HCT116 (cell line): ENCODE data around the gene FMN2.

Experiments used
- CEBPB ChIP-seq: IDR thresholded peaks from 2 replicates; pipeline ENCODE4 v1.6.1; 2012; ENCODE audit warnings: low read depth
- EZH2 ChIP-seq: fragments of 200-600 bp; sonication (generic); IDR thresholded peaks from 2 replicates; pipeline ENCODE4 v1.6.1; 2017; ENCODE audit warnings: antibody characterized with exemption, mixed run types
- EZH2phosphoT487 ChIP-seq: fragments of 200-600 bp; IDR thresholded peaks from 2 replicates; pipeline ENCODE4 v1.6.1; 2018; ENCODE audit warnings: antibody characterized with exemption, borderline replicate concordance
- POLR2A ChIP-seq: IDR thresholded peaks from 2 replicates; pipeline ENCODE4 v1.7.0; 2011; ENCODE audit warnings: borderline replicate concordance; ENCODE audit not compliant: insufficient read depth, insufficient read length; ENCODE audit errors: extremely low read depth
- RAD21 ChIP-seq: IDR thresholded peaks from 2 replicates; pipeline ENCODE4 v1.6.1; 2012; ENCODE audit warnings: low read depth, mild to moderate bottlenecking
- SP1 ChIP-seq: IDR thresholded peaks from 2 replicates; pipeline ENCODE4 v1.6.1; 2012; ENCODE audit warnings: low read depth
- SRF ChIP-seq: IDR thresholded peaks from 2 replicates; pipeline ENCODE4 v1.6.1; 2012; ENCODE audit warnings: low read depth
- TCF7L2 ChIP-seq: IDR thresholded peaks from 2 replicates; pipeline ENCODE4 v1.7.0; 2011; ENCODE audit warnings: borderline replicate concordance, inconsistent platforms; ENCODE audit not compliant: insufficient read depth, insufficient read length; ENCODE audit errors: extremely low read depth
- ZNF274 ChIP-seq: fragments of 200-500 bp; sonication (Bioruptor generic); IDR thresholded peaks from 2 replicates; pipeline ENCODE4 v1.6.1; 2014; ENCODE audit warnings: mild to moderate bottlenecking, low read depth, low read length, inconsistent platforms
- TF ChIP-seq, protein P1 (sequence below), 3 experiments: fragments of 200-600 bp in 1 of 3; sonication (generic) in 1 of 3; IDR thresholded peaks in 2 of 3; conservative IDR thresholded peaks in 1 of 3; 2 replicates each; pipeline ENCODE4 v1.5.1; 2012 to 2017; ENCODE audit warnings: low read depth in 2 of 3, low read length in 2 of 3, antibody characterized with exemption in 1 of 3, borderline replicate concordance in 1 of 3, control low read depth in 1 of 3, mild to moderate bottlenecking in 1 of 3, mixed read lengths in 1 of 3, mixed run types in 1 of 3, moderate library complexity in 1 of 3; ENCODE audit not compliant: insufficient read depth in 1 of 3
- TF ChIP-seq, protein P2 (sequence below): IDR thresholded peaks from 2 replicates; pipeline ENCODE4 v1.6.1; 2012
- TF ChIP-seq, protein P3 (sequence below): IDR thresholded peaks from 2 replicates; pipeline ENCODE4 v1.6.1; 2011; ENCODE audit warnings: mild to moderate bottlenecking, low read length, moderate library complexity; ENCODE audit not compliant: insufficient replicate concordance; ENCODE audit errors: extremely low read depth
- TF ChIP-seq, protein P4 (sequence below): IDR thresholded peaks from 2 replicates; pipeline ENCODE4 v1.6.1; 2012; ENCODE audit warnings: low read depth

DNA sequence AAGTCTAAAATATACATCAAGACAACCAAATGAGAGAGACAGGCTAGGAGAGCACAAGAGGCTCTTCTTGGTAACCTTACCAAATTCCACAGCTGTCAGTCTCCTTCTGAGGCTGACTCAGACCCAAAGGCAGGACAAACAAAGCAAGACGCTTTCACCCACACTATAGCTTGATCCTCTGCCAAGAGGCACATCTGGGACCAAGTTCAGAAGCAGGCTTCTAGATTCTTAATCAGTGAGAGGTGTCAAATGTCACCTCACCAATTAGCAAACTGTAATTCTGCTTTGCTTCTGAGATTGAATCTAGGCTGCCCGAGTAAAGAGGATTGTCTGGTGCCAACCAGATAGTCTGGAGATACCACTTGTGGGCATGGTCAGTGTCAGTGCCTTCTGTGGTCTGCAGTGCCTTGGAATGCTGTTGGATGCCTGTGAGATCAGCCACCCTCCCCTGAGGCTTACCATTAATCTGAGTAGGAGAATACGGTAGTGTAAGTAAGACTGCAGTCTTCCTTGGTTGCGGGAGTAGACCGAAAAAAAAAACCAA, 151.0 kb downstream of the FMN2 start:
- TF ChIP-seq POLR2A (no peak), TCF7L2 (no peak), ZNF274 (no peak), RAD21 (no peak), SP1 (no peak), EZH2phosphoT487 (no peak), SRF (no peak), CEBPB (no peak), EZH2 (no peak)
- TF ChIP-seq, protein P1, sequence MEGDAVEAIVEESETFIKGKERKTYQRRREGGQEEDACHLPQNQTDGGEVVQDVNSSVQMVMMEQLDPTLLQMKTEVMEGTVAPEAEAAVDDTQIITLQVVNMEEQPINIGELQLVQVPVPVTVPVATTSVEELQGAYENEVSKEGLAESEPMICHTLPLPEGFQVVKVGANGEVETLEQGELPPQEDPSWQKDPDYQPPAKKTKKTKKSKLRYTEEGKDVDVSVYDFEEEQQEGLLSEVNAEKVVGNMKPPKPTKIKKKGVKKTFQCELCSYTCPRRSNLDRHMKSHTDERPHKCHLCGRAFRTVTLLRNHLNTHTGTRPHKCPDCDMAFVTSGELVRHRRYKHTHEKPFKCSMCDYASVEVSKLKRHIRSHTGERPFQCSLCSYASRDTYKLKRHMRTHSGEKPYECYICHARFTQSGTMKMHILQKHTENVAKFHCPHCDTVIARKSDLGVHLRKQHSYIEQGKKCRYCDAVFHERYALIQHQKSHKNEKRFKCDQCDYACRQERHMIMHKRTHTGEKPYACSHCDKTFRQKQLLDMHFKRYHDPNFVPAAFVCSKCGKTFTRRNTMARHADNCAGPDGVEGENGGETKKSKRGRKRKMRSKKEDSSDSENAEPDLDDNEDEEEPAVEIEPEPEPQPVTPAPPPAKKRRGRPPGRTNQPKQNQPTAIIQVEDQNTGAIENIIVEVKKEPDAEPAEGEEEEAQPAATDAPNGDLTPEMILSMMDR (IDR thresholded peaks at IDR 0.05 in 2 of 3, conservative IDR thresholded peaks at IDR 0.05 in 1 of 3; ENCODE audit: borderline replicate concordance in 1 of 3, insufficient read depth in 1 of 3, low read depth in 2 of 3, low read length in 2 of 3), result no peak
- TF ChIP-seq, protein P2, sequence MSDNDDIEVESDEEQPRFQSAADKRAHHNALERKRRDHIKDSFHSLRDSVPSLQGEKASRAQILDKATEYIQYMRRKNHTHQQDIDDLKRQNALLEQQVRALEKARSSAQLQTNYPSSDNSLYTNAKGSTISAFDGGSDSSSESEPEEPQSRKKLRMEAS, result no peak
- TF ChIP-seq, protein P3, sequence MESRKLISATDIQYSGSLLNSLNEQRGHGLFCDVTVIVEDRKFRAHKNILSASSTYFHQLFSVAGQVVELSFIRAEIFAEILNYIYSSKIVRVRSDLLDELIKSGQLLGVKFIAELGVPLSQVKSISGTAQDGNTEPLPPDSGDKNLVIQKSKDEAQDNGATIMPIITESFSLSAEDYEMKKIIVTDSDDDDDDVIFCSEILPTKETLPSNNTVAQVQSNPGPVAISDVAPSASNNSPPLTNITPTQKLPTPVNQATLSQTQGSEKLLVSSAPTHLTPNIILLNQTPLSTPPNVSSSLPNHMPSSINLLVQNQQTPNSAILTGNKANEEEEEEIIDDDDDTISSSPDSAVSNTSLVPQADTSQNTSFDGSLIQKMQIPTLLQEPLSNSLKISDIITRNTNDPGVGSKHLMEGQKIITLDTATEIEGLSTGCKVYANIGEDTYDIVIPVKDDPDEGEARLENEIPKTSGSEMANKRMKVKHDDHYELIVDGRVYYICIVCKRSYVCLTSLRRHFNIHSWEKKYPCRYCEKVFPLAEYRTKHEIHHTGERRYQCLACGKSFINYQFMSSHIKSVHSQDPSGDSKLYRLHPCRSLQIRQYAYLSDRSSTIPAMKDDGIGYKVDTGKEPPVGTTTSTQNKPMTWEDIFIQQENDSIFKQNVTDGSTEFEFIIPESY, result no peak
- TF ChIP-seq, protein P4, sequence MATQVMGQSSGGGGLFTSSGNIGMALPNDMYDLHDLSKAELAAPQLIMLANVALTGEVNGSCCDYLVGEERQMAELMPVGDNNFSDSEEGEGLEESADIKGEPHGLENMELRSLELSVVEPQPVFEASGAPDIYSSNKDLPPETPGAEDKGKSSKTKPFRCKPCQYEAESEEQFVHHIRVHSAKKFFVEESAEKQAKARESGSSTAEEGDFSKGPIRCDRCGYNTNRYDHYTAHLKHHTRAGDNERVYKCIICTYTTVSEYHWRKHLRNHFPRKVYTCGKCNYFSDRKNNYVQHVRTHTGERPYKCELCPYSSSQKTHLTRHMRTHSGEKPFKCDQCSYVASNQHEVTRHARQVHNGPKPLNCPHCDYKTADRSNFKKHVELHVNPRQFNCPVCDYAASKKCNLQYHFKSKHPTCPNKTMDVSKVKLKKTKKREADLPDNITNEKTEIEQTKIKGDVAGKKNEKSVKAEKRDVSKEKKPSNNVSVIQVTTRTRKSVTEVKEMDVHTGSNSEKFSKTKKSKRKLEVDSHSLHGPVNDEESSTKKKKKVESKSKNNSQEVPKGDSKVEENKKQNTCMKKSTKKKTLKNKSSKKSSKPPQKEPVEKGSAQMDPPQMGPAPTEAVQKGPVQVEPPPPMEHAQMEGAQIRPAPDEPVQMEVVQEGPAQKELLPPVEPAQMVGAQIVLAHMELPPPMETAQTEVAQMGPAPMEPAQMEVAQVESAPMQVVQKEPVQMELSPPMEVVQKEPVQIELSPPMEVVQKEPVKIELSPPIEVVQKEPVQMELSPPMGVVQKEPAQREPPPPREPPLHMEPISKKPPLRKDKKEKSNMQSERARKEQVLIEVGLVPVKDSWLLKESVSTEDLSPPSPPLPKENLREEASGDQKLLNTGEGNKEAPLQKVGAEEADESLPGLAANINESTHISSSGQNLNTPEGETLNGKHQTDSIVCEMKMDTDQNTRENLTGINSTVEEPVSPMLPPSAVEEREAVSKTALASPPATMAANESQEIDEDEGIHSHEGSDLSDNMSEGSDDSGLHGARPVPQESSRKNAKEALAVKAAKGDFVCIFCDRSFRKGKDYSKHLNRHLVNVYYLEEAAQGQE, result no peak
